Activated T-helper 9 cell treated with anti-CD3 and anti-CD28 coated beads, Interleukin-2, amount 50 U/mL, for 16 hours (primary cell): Measurements from ENCODE around the gene APH1B.

Experiments used
- DNase-seq: peaks from one replicate; pipeline ENCODE4 v3.0.0-alpha.2; 2020; ENCODE audit warnings: low read depth

The APH1B gene

DNA sequence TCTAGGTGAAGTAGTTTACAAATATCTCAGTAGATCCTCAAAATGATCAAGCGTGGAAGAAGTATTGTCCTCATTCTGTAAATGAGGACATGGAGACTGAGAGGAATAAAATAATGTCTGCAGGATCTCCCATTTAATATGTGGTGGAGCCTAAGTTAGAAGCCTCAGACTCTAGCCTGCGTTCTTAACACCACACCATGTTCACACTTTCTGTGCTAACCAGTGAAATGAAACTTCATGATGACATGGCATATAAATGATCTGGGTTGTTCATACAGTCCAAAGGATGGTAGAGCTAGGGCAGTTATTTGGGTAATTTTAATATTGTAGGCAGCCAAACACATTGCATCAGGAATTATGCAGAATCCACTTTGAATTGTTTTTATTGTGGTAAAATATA, 25.1 kb upstream of the APH1B start:
- DNase-seq = no peak

DNA sequence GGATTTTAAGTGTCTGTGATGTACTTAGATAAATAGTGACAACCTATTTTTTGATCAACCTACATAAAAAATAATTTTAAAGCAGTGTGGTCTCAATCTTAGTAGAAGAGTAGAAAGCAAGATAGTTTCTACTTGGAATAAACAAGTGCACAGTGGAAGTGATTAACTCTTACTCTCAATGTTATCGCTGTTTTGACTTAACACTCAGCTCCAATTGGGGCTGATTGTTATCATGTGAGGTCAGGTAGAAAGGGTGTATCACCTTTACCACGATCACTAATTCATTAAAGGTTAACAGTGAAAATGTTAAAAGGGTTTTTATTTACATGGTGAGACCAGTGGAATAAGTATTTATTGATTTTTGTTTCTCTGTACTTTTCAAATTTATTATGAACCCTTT, 22.4 kb upstream of the APH1B start:
- no peak for DNase-seq

DNA sequence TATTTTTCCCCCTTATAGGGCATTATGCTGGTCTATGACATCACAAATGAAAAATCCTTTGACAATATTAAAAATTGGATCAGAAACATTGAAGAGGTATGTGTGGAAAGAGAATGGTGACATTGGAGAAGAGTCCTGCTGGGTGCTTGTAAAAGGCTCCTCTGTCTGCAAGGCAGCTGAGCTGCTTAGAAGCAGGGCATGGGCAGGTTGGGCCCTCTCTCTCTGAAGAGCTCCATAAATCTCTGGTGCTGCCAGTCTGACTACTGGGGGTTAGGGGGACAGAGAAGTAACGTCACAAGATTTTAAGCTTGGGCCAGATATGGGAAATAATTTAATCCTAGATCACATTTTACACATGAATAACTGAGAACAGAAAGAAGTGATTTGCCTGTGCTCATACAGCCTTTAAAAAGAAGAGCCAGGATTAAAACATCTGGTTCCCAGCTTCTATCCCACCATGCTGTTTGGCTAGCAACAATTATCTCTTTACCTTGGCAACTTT, 21.9 kb upstream of the APH1B start:
- DNase-seq = no peak

DNA sequence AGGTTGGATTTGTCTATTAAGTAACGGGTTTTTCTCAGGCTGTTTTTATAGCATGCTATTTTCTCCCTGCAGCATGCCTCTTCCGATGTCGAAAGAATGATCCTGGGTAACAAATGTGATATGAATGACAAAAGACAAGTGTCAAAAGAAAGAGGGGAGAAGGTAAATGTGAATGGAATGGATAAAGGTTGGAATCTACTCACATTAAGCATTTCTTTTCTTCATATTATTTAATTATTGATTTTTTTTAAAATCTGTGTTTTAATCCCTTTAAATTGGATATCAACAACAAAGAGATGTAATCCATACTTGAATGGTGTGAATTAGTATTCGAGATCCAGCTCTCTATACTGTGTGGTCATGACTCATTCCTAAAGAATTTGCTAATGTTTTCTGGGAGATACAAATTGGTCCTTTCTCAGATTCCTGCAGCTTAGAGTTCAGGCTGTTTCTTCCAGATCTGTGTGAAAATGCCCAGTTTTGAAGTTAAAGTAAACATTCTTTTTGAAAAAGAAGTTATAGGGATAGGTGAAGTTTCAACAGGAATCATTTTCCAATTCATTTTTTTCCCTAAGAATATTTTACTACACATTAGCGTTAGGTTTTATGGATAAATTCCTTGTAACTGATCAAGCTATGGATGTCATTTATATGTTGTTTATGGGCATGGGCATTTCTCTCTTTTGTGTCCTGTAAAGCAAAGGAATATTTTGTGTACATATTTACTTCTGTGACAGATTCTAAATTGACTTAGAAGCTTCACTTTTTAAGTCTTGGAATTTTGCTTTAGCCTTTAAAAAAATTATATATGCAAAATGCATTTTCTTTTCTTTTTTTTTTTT, 20.8 kb upstream of the APH1B start:
- no peak for DNase-seq

DNA sequence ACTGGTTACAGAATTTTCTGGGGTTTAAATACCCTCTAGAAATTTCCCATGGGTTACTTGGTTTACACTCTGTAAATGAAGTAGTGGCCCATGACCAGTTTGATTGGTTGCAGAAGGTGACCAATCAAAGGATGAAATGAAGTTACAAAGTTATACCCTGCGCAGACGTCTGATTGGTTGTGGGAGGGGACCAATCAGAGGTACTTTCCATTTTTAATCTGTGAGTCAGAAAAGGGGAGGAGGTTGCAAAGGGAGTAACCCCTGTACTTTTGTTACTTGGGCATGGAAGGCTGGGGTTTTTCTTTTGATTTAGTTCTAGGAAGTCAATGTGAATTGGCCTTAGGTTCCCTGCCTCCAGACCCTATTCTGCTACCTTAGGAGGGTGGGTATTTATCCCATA, 18.7 kb upstream of the APH1B start:
- DNase-seq = no peak

DNA sequence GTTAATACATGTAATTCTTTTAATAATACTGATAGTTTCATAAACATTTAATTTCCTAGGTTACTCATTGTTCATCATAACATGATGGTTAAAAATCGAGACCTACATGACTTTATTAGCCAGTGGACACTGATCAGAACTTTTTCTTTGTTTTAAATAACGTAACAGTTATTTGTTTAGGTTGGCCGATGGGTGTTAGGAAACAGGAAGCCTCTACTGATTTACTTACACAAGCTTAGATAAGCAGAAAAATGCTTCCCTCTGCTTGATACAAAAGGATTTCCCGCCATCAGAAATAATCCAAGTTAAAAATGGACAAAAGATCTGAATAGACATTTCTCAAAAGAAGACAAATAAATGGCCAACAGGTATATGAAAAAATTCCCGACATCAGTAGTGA, 16.6 kb upstream of the APH1B start:
- DNase-seq = no peak

DNA sequence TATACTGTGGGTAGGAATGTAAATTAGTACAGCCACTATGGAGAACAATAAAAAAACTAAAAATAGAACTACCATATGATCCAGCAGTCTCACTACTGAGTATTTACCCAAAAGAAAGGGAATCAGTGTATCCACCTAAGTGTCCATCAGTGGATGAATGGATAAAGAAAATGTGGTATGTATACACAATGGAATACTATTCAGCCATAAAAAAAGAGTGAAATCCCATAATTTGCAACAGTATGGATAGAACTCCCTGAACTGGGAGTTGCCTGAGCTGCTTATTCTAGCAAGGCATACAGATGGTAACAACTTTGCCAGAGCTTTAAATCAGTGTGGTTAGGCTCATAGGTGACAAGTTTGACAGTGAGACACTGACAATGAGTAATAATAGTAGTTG, 16.1 kb upstream of the APH1B start:
- DNase-seq = no peak

- DNase-seq = no peak
These were observed 13.9 kb upstream of the APH1B start for GRCh38 chr15:63263519-63263918.

- no peak for DNase-seq
These were observed 12.6 kb upstream of the APH1B start for GRCh38 chr15:63264688-63265293.

DNA sequence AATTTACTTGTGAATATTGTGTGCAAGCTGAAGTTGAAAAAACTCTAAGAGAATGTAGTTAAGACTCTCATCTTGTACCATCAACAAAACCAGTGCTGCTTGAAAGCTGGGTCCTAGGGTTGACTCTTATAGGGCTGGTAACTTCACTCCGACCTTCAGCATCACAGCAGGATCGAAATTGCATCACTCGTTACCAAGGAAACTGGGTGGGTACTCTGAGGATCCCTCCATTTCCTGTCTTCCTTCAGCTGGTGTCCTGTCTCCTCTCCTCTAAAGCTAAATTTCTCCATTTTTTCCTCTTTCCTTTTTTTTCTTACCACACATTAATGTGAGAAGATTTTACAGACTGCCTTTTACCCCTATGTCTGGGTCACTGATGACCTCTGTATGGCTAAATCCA, 3.0 kb upstream of the APH1B start:
- no peak for DNase-seq

DNA sequence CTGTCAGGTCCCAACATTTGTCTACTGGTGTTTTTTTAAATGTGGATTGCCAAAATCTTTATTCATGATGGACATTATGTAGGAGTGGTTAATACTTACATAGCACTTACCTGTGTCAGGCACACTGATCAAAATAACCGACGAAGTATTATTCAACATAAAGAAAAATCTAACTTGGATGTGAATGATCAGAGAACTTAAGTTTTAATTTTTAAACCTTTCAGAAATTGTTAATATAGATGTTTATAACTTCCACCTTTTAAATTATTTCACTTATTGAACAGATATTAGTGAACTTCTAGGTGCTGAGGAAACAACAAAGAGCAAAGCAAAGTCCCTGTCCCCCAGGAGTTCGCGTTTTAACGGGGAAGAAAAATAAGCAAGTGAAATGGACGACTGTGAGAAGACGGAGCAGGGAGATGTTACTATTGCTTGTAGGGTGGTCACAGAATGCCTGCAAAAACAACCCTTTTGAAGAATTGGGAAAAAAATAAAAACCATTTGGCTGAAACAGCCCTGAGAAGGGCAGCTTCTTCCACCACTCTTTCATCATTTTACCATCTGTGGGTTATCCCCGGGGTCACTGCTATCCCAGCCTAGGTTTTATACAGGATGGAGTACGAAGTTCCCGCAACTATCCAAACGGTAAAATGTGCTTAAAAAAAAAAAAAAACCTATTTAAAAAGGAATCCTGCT, 915 bp upstream of the APH1B start:
- DNase-seq = no peak

DNA sequence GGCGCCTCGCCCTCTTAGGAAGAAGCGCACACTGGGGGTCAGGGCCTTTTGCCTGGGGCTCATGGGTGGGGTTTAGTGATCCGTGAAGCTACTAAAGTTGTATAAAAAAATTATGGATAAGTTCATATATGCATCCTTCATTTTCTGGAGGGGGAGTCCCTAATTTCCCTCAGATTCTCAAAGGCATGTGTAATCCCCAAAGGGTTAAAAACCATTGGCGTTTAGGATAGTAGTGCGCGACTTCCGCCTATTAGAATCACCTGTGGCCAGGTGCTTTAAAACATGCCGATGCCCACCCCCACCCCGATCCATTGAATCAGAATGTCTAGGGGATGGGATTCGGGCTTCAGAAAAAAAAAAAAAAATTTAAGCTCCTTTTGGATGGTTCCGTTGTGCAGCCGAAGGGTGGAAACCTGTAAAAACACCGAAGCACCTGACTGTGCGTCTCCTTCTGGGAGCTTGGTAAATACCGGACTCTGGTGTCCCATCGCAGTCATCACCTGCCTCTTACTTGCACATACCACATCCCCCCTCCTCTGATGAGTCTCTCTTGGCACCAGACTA, 570 bp downstream of the APH1B start:
- no peak for DNase-seq

DNA sequence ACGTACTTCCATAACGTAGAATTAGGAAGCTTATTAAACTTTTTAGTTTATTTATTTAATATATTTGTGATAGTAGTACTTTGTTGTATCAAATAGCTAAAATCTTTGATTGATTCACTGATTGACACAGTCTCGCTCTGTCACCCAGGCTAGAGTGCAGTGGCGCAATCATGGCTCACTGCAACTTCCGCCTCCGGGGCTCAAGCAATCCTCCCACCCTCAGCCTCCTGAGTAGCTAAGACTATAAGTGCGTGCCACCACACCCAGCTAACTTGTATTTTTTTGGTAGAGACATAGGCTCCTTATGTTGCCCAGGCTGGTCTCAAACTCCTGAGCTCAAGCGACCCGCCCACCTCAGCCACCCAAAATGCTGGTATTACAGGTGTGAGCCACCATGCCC, 5.7 kb downstream of the APH1B start:
- no peak for DNase-seq

- DNase-seq = no peak
These were observed 6.9 kb downstream of the APH1B start for GRCh38 chr15:63284335-63284734.

- DNase-seq = no peak
These were observed 9.7 kb downstream of the APH1B start for GRCh38 chr15:63287109-63287508.

DNA sequence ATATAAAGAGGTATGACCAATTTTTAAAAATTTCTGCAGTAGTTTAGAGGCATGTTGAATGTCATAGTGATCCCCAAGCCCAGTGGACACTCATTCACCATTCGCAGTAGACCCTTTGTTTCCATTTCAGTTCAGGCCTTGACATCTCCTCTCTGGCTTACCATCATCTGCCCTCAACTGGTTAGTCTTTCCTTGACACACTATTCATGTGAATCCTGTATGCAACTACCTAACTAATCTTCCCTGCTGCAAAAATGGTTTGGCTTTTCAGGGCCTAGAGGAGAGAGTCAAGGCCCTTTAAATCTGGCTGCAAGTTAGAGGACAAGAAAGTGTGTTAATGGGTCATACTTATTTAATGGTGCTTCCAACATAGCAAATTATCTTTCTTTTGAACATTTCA, 10.9 kb downstream of the APH1B start:
- DNase-seq = no peak

- no peak for DNase-seq
These were observed 11.5 kb downstream of the APH1B start for GRCh38 chr15:63288778-63289378.

- no peak for DNase-seq
These were observed 14.1 kb downstream of the APH1B start for GRCh38 chr15:63291507-63291906.

DNA sequence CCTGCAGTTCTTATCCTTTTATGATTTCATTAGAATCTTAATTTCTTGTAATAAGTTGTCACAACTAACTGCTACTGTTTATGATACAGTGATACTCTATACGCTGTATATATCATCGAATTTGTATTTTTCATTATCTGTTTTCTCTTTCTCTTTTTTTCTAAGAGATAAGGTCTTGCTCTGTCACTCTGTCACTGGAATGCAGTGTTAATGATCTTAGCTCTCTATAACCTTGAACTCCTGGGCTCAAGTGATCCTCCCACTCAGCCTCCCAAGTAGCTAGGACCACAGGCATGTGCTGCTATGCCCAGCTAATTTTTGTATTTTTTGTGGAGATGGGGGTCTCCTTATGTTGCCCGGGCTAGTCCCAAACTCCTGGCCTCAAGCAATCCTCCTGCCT, 14.8 kb downstream of the APH1B start:
- no peak for DNase-seq

DNA sequence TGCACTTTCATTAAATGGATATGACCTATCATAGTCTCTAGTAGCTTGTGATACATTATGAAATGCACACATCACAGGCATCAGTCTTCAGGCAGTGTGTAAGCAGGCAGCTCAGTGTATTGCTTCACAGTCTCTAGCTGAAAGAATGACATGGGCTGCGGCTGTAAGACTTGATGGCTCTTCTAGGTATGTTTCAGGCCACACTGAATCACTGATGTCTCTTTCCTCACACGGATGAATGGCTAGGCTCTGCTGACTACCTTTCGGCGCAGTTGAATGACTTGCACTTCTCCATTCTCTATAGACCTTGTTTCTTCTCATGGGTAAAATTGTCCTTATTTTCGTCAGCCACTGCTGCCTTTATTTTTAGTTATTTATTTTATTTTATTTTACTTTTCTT, 15.4 kb downstream of the APH1B start:
- DNase-seq = no peak

- no peak for DNase-seq
These were observed 17.0 kb downstream of the APH1B start for GRCh38 chr15:63294359-63294758.

- DNase-seq = no peak
These were observed 17.9 kb downstream of the APH1B start for GRCh38 chr15:63295341-63295740.
